NCI-H2196 treated with DMSO at 0.1 percent for 48 hours (cell line): Measurements from ENCODE around the gene KCNJ14.
"Not testable (repeated sequence)": the region's sequence is repeated elsewhere in the genome, so short reads cannot be mapped to it uniquely, and the experiment has no call there.

ENCODE experiments used
- DNase-seq: peaks from one replicate; lab custom pipeline; 2025; ENCODE audit not compliant: unreplicated experiment; lab: John Stamatoyannopoulos, UW

The KCNJ14 gene

DNA sequence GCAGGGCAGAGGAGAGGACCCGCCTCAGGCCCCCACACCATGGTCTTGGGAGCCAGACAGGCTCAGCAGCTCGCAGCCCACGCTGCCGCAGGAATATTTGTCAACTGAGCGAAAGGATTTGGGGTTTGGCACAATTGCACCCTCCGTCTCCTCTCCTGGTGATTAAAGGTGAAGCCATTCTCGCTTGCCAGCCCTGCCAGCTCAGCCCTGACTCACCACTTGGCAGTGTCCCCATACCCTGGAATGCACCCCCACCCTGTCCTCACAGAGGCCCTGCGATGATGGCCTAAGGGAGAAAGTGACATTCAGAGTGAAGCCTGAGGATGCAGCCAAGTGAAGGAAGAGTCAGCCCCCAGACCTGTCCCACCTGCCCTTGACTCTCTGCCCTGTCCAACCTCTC is 32.6 kb downstream of the KCNJ14 start:
- peak; percentile 31 for DNase-seq

DNA sequence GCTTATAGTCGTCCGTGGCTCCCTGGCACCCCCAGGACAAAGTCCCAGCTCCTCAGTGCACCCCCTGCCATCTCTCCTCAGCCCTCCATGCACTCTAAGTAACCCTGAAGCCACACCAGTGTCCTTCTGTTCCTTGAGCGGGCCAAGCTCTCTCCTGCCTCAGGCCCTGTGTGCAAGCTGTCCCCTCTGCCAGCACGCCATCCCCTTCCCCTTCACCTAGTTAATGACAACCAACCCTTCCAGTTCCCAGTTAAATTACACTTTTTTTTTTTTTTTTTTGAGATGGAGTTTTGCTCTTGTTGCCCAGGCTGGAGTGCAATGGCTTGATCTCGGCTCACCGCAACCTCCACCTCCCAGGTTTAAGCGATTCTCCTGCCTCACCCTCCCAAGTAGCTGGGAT is 33.1 kb downstream of the KCNJ14 start:
- not testable (repeated sequence) for DNase-seq

DNA sequence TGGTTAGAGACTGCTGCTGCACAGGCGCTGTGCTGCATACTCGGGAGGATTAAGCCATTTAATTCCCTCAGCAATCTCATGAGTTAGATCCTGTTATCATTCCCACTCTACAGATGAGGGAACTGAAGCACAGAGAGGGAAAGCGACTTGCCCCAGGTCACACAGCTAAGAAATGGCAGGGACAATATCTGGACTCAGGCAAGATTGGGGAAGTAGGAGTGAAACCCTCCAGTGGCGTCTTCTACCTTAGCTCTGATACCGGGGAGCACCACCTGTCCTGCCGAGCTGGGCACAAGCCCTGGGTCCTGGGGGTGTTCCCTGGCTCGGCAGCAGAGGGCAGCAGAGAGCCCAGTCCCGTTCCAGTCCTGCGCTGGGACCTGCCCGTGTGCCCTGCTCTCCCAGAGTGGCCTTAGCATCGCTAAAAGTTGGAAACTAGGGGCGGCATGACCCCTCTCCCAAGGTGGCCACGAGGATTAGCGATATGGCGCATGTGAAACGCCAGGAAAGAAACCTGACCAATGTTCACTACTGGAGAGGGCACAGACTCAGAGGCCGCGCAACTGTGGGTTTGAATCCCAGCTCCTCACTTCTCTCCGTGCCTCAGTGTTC is 34.3 kb downstream of the KCNJ14 start:
- peak; percentile 26 for DNase-seq

DNA sequence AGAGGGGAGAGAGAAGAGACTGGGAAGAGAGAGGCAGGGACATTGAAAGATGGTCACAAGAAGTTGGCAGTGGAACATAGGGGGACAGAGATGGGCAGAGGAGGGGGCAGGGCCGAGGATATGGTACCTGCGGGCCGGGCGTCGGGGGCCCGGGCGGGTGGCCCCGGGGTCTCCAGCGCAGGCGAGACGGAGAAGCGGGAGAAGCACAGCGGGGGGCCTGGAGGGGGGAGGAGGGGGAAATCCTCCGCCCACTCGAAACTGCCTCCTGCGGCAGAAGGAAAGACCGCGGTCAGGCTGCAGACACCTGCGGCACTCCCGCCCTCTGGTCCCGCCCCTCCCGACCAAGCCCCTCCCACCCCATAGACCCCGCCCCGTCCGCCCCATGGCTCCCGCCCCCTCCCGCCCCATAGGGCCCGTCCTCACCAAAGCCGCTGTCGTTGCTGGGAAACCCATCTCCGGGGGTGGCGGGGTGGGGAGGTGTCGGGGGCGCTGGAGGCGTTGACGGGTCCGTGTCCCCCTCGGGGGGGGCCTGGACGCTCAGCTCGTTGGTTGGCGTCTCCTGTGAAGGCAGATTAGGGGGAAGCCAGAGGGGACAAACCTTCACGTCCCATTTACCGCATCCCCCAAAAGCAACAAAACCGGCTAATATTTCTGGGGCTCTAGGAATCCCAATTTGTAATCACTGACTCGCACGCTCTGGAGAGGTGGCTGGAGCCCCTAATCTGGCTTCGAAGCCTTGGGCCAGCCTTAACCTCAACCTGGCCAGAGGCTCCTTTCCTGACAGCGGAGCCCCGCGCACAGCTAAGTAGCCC is 35.8 kb downstream of the KCNJ14 start:
- peak; percentile 63 for DNase-seq

DNA sequence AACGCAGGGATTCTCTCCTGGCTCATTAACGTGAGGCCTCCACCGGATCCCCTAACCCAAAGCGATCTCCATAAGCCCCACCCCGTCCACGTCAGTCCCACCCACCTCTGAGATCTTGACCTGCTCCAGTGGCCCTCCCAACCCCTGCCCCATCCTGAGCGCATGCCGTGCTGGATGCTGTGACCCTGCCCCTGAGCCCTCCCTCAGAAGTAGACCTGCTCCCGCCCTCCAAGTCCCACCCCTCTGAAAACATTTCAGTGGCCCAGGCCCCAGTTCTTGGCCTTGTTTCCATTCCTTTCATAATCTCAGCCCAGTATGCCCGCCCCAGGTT is 36.4 kb downstream of the KCNJ14 start:
- DNase-seq: no peak

DNA sequence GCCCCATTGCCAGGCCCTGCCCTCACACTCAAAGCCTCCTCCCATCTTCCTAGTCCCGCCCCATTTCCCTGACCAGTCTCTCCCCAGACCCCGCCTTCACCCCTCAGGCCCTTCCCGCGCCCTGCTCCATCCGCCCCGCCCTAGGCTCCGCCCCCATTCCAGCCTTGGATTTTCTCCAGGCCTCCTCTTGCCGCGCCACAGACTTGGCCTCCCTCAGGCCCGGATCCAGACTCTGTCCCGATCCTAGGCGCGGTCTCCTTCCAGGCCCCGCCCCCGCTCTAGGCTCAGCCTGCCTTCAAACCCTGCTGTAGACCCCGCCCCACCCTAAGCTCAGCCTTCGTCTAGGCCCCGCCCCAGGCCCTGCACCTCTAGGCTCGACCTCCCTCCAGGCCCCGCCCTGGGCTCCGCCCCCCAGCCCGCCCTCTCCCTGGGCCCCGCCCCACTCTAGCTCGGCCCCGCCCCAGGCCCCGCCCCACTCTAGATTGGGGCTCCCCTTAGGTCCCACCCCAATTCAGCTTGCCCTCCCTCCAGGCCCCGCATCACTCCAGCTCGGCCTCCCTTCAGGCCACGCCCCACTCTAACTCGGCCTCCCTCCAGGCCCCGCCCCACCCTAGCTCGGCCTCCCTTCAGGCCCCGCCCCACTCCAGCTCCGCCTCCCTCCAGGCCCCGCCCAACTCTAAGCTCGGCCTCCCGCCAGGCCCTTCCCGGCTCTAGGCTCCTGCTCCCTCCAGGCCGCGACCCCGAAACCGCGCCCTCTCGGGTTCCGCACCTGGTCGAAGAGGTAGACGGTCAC is 37.7 kb downstream of the KCNJ14 start:
- DNase-seq: peak; percentile 99

DNA sequence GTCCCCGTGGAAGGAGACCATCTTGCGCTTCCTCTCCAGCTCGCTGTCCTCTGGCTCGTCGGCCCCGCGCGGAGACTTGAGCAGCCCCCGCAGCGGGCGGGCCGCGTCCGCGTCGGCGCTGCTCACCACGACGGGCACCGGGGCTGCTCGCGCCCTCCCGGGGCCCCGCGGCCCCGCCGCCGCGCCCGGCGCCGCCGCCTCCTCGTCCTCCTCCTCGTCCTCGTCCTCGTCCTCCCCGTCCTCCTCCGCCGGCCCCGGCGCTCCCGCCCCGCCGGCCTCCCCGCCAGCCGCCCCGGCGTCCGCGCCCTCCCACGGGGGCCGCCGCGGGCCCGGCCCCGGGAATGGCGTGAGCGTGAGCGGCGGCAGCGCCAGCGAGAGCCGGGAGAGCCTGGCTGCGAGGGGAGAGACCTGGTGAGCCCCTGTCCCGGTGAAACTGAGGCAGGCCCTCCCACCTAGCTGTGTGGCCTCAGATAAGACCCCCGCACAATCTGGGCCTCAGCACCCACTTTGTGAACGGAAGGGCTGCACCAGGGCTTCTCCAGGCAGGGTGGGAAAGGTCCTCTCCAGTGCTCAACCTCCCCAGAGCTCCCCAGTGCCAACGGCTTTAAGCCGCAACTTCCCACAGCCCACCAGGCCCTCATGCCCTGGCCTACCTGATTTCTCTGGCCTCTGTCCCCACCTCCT is 38.5 kb downstream of the KCNJ14 start:
- no peak for DNase-seq

DNA sequence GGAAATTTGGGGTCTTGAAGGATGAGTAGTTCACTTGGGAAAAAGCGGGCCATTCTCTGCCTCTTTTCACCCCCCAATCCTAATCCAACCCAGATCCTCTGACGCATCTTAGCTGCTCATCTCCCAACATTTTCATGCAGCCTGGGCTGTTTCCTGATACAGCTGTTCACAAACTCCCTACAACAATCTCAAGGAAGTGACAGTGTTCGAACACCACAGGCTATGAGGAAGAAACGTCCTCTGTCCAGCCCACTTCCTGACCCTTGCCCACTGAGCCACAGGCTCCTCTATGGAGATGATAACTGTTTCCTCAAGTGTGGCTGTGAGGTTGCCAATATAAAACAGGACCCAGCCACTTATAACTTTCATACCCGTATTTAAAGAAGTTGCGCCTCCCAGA is 40.0 kb downstream of the KCNJ14 start:
- no peak for DNase-seq

DNA sequence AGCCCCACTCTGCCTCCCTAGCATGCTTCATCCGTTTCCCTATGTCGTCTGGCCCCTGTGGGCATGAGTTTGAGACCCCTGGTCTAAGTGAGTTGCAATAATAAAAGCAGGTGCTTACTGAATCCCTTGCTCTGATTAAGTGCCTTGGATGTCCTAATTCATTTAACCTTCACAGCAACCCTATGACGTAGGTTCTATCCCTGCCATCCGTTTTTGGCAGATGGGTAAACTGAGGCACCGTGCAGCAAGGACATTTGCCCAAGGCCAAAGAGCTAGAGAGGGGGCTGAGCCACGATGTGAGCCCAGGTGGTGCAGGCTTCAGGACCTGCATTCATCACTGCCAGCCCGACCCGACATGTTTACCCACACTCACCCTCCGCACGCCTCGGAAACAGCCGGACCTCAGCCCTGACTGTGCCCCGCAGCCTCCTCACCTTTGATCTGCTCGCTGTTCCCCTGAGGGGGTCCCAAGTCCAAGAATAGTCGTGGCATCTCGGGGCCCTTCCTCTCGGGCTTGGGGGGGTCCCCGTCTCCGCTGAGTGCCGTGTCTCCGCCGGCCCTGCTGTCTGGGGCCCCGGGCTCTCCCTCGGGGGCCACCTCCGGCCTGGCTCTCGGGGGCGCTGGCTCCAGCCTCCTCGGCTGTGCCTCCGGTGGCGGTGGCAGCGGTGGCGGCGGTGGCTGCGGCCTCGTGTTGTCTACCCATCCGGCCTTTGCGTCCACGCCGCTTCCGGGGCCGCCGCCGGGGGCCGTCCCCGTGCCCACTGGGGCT is 41.8 kb downstream of the KCNJ14 start:
- DNase-seq: no peak

DNA sequence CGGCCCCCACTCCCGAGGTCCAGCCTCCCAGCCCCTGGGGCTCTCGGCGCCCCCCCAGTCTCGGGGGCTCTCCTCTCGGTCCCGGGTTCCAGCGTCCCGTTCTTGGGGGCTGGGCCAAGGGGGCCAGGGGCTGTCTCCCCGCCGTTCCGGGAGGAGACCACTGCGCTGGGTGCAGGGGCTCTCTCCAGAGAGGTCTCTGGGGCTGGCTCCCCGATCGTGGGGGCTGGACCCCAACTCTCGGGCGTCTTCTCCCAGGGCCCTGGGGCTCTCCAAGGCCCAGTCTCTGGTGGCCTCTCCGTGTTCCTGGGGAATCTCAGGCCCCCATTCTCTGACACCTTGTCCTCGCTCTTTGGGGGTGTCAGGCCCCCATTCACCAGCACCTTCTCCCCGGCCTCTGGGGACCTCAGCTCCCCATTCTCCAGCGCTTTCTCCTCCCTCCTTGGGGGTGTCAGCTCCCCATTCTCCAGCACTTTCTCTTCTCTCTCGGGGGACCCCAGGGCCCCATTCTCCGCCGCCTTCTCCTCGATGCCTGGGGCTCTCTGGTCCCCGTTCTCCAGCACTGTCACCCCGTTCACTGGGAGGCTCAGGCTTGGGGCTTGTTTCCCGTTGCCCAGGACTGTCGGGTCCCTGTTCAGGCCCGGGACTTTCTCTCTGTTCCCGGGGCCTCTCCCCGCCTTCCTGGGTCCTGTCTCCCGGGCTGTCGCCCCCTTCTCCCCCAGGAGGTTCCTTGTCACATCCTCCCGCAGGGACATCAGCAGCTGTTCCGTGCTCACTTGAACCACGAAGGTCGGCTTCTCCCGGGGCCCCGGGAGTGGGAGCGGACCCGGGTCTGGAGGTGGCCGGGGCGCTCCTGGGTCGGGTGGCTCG is 42.6 kb downstream of the KCNJ14 start:
- no peak for DNase-seq

DNA sequence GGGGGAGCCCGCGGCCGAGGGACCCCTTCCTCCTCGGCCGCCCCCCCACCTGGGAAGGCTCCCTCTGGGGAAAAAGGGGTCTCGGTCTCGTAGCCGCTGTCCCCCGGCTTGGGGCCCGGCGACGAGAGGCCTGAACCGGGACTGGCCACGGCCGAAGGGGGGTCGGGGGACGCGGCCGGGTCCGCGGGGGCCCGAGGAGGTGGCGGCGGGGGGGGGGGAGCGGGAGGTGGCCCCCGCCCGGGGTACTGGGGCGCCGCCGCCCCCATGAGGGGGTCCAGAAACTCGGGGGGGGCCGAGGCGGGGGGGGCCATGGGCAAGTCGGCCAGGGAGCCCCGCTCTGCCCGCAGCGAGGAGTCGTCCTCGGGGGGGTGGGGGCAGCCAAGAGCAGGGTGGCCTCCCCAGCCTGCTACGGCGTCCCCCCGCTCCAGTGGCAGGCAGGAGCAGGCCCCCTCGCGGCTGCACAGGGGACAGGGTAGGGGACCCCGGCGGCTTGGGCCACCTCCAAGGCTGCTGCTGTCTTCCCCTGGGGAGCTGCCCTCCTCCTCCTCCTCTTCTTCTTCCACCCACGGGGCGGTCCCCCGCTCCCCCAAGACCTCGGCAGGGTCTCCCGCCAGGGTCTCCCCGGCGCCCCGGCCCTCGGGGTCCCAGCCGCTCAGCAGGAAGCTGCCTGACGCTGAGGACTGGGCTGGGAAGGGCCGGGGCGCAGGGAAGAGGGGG is 43.4 kb downstream of the KCNJ14 start:
- DNase-seq: no peak

DNA sequence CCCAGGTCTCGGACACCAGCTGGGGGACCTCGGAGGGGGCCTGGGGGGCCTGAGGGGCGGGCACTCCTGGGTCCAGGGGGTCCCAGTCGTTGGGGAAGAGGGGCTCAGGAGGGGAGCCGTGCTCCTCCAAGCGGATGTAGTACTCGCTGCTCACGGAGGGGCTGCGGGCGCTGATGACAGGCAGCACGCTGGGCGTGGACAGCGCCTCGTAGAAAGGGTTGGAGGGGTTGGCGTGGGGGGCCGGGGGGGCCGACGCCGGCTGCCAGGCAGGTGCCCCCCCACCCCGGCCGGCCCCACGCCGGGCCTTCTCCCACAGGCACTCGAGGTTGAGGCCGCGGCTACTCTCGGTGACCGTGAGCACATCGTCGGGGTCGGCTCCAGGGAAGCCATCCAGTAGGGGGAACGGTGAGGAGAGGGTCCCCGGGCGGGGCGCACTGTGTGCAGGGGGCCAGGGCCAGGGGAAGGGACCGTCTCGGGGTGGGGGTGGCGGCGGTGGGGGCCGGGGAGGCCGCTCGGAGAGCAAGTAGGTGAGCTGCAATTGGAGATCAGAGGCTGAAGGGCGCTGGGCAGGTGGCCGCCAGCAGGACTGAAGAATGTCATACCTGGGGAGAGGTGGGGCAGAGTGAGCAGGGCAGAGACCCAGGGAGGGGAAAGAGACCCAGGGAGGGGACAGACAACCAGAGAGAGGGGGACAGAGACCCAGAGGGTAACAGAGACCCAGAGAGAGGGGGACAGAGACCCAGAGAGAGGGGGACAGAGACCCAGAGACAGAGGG is 44.1 kb downstream of the KCNJ14 start:
- no peak for DNase-seq

DNA sequence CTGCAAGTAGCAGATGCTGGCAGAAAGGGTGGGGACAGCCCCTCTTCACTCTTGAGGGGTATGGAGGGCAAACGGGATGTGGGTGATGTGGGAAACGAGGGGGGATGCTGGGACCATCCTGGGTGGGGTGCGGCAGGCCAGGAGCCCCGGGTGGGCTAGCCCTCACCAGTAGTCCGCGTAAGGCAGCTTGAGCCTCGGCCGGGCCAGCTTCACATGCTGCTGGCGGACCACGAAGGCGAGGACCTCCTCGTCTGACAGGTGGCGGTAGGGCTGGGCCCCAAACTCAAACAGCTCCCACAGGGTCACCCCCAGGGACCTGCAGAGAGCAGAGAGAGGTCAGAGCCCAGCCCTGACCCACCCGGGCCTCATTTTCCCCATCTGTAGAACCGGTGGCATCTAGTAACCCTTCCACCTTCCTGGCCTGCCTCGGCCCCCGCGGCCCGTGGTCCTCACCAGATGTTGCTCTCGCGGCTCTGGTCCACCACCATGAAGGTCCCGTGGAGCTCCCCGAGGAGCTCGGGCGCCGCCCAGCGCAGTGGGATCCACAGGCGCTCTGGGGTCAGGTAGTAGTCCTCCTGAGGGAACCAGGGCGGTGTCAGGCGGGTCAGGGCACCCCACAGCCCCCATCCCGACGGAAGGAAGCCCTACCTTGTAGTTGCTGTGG is 45.6 kb downstream of the KCNJ14 start:
- no peak for DNase-seq

DNA sequence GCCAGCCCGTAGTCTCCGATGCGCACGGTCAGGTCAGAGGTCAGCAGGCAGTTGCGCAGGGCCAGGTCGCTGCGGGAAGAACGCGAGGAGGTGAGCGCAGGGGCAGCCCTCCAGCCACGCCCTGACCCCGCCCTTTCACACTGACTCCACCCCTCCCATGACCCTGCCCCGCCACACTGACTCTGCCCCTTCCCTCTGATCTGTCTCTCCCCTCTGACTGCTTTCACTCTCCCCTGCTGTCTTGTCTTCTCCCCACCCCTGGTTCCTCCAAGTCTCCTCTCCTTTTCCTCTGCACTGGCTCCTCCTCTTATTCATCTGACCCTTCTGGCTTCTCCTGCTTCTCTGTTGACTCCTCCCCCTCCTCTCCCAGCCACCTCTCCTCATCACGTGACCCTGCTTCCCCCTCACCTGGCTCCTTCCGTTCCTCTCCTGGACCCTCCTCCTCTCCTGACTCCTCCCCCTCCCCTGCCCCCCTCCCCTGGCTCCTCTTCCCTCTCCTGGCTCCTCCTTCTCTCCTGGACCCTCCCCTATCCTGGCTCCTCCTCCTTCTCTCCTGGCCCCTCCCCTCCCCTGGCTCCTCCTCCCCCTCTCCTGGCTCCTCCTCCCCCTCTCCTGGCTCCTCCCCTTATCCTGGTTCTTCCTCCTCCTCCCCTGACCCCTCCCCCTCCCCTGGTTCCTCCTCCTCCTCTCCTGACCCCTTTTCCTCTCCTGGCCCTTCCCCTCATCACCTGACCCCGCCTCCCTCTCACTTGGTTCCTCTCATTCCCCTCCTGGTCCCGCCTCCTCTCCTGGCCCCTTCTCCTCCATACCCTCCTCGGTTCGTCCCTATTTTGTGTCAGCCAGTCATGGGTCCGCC is 46.3 kb downstream of the KCNJ14 start:
- DNase-seq: peak; percentile 98

DNA sequence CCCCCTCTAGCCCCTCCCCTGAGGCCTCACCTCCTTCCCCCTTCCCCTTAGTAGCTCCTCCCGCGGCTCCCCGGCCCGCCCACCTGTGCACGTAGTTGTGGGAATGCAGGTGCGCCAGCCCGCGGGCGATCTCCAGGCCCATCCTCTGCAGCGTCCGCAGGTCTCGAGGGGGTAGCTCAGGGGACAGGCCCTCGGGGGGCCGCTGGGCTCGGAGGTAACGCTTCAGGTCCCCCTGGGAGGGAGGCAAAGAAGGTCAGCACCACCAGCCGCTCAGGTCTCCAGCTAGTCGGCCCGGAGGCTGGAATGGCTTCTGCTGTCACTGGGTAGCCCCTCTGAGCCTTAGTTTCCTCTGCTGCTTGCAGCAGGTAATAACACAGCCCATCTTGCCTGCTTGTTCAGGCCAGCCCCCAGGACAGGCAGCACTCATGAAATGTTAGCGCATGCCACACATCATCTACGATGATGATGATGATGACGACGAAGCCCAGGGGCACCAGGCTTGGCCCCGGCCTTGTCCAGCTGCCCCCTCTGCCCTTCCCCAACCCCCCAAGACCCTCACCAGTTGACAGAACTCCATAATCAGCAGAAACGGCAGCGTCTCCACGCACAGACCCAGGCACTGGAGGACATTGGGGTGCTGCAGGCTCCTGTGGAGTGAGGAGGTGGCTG is 47.1 kb downstream of the KCNJ14 start:
- no peak for DNase-seq

DNA sequence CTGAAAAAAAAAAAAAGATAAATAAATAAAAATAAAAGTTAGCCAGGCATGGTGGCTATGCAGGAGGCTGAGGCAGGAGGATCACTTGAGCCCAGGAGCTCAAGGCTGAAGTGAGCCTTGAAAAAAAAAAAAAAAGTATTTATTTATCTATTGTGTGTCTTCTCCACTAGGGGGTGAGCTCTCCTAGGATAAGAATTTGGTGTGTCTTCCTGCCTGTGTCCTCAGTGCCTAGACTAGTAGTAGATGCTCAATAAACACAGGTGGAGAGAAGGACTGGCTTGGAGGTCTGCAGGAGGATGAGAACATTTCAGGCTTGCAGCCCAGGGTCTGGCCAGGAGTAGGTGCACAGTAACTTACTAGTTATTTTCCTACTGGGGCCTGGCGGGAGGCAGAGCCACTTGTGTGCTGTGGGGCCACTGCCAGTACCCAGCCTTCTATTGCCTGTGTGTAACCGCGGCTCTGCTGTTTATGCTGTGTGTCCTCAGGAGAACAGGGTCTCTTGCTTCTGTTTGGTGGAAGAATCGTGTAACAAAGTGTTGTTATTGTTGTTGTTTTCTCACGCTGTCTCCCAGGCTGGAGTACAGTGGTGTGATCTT is 50.9 kb downstream of the KCNJ14 start:
- DNase-seq: peak; percentile 27
